ENCODE measurements around the gene PLEKHJ1.
"Not testable (repeated sequence)": the region's sequence is repeated elsewhere in the genome, so short reads cannot be mapped to it uniquely, and the experiment has no call there.

PLEKHJ1 gene

GRCh38 chr19:2236314-2237050 lies at the start of gene PLEKHJ1, which contains the start of gene SF3A2:
TSS of gene PLEKHJ1 (minus strand) at chr19:2236329. CDS start at chr19:2236248, 81 bp downstream.
TSS of gene SF3A2 (plus strand) at chr19:2236824. CDS start at chr19:2243419, 6,595 bp downstream.
- peak; percentile 89 for DNase-seq (ENCODE audit: low read depth)
- H3K4me3 ChIP-seq (ENCODE audit: low read depth, low read length), result peak within 1 kb of the TSS; percentile 90
- TF ChIP-seq CTCF (IDR thresholded peaks at IDR 0.05; ENCODE audit: control insufficient read depth, extremely low read depth, insufficient read depth), result peak; percentile 100

GRCh38 chr19:2283835-2284507 lies 47.8 kb upstream of the PLEKHJ1 start:
- no peak overlapping the region for H3K4me3 ChIP-seq (ENCODE audit: low read depth, low read length)
- TF ChIP-seq CTCF (IDR thresholded peaks at IDR 0.05; ENCODE audit: control insufficient read depth, extremely low read depth, insufficient read depth), result no peak
- no peak for DNase-seq (ENCODE audit: low read depth)

- no peak overlapping the region for H3K4me3 ChIP-seq (ENCODE audit: low read depth, low read length)
- TF ChIP-seq CTCF (IDR thresholded peaks at IDR 0.05; ENCODE audit: control insufficient read depth, extremely low read depth, insufficient read depth), result no peak
- DNase-seq (ENCODE audit: low read depth), result no peak
Measured at GRCh38 chr19:2282862-2283237, 46.7 kb upstream of the PLEKHJ1 start.

GRCh38 chr19:2282062-2282861 lies 46.1 kb upstream of the PLEKHJ1 start, which contains the start of gene PEAK3:
TSS of gene PEAK3 (minus strand) at chr19:2282175. CDS start at chr19:2280931, 1,244 bp downstream.
- no peak within 1 kb of the TSS for H3K4me3 ChIP-seq (ENCODE audit: low read depth, low read length)
- TF ChIP-seq CTCF (IDR thresholded peaks at IDR 0.05; ENCODE audit: control insufficient read depth, extremely low read depth, insufficient read depth), result no peak
- DNase-seq (ENCODE audit: low read depth), result no peak

GRCh38 chr19:2281265-2282061 lies 45.3 kb upstream of the PLEKHJ1 start:
- DNase-seq (ENCODE audit: low read depth); H3K4me3 ChIP-seq (ENCODE audit: low read depth, low read length): not testable (repeated sequence)

- no peak for DNase-seq (ENCODE audit: low read depth)
- no peak for TF ChIP-seq CTCF (IDR thresholded peaks at IDR 0.05; ENCODE audit: control insufficient read depth, extremely low read depth, insufficient read depth)
- no peak overlapping the region for H3K4me3 ChIP-seq (ENCODE audit: low read depth, low read length)
Measured at GRCh38 chr19:2280633-2281264, 44.6 kb upstream of the PLEKHJ1 start.

Data from LNCaP clone FGC (cell line).